Activated T-helper 17 cell treated with anti-CD3 and anti-CD28 coated beads, Interleukin-2, amount 50 U/mL, for 72 hours (primary cell): ENCODE measurements around the gene RPGRIP1. TPM values are rescaled to one million over a fixed set of nuclear protein-coding genes. Genes with fewer than 3 reads are reported as not detected.

Source experiments
- ATAC-seq: fragments of 150-1000 bp; cut with Tn5 transposase; replicated peaks from 2 replicates; pipeline ENCODE4 v1.10.0; 2021; ENCODE audit warnings: mild to moderate bottlenecking, moderate library complexity
- H3K27ac Mint-ChIP-seq: one replicate; pipeline ENCODE4 v1.8.0; 2022; ENCODE audit warnings: mixed read lengths
- H3K27me3 Mint-ChIP-seq: one replicate; pipeline ENCODE4 v1.8.0; 2022; ENCODE audit warnings: mixed read lengths
- H3K36me3 Mint-ChIP-seq: one replicate; pipeline ENCODE4 v1.8.0; 2022; ENCODE audit warnings: low read depth, mild to moderate bottlenecking, mixed read lengths
- H3K4me1 Mint-ChIP-seq: one replicate; pipeline ENCODE4 v1.8.0; 2022; ENCODE audit warnings: mixed read lengths
- H3K4me3 Mint-ChIP-seq: one replicate; pipeline ENCODE4 v1.8.0; 2022; ENCODE audit warnings: mild to moderate bottlenecking, mixed read lengths
- H3K9me3 Mint-ChIP-seq: one replicate; pipeline ENCODE4 v1.8.0; 2022; ENCODE audit warnings: mixed read lengths
- total RNA-seq, 2 donors: library from RNA; stranded (reverse); gene quantifications; one replicate each; pipeline ENCODE4 v1.2.3, GENCODE V29; 2022

RPGRIP1 gene
- not detected for total RNA-seq

DNA sequence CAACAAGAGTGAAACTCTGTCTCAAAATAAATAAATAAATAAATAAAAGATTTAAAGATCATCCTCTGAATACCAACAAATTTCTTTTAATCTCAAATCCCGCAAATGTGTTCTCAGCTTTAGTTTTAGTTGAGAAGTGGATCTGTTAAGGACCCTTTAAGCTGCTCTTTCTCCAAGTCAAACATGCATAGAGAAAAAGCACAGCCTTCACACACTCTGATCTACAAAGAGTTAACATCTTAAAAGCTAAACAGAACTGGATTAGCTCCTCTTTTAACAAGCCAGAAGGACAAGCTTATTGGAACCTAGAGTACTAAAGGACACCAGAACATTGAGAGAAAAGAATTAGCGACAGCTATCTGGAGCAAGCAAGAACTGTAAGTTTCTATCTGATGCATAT is at the start of gene RPGRIP1:
RPGRIP1 (plus strand) TSS at position 301 of the 400 bp plus-strand sequence. CDS start 7,894 bp downstream, outside the sequence.
- H3K9me3 Mint-ChIP-seq = no peaks in the 10 kb centered on the region

DNA sequence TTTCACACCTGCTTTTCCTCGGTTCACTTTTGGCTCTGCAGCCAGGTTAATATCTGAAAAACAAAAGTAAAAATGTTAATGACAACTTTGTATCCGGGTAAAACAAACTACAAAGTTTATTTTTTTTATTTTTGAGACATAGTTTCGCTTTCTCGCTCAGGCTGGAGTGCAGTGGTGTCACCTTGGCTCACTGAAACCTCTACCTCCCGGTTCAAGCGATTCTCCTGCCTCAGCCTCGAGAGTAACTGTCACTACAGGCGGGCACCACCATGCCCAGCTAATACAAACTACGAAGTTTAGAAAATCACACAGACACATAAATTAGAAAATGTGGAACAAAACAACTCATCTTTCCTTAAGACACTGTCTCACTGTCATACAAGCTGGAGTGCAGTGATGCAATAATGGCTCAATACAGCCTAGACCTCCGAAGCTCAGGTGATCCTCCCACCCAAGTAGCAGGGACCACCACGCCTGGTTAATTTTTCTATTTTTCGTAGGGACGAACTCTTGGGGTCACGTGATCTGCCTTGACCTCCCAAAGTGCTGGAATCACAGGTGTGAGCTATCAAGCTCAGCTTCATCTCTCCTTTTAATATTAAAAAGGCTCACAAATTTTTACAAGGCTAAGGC is 48.7 kb upstream of the RPGRIP1 start:
- ATAC-seq = peak; percentile 26
- H3K36me3 Mint-ChIP-seq = peaks cover 100% of the 10 kb centered on the region
- no peaks in the 10 kb centered on the region for H3K27me3 Mint-ChIP-seq
- H3K27ac Mint-ChIP-seq = peak overlapping the region; percentile 85
- no peaks in the 10 kb centered on the region for H3K9me3 Mint-ChIP-seq
- H3K4me3 Mint-ChIP-seq = peak overlapping the region; percentile 64
- H3K4me1 Mint-ChIP-seq = peaks cover 56% of the 10 kb centered on the region

More for the DNA sequence above, at the start of gene RPGRIP1:
- H3K4me3 Mint-ChIP-seq = no peak within 1 kb of the TSS
- H3K4me1 Mint-ChIP-seq = peaks cover 5% of the 10 kb centered on the region
- no peaks in the 10 kb centered on the region for H3K27me3 Mint-ChIP-seq
- no peak for ATAC-seq
- no peak within 1 kb of the TSS for H3K27ac Mint-ChIP-seq
- no peaks in the 10 kb centered on the region for H3K36me3 Mint-ChIP-seq

DNA sequence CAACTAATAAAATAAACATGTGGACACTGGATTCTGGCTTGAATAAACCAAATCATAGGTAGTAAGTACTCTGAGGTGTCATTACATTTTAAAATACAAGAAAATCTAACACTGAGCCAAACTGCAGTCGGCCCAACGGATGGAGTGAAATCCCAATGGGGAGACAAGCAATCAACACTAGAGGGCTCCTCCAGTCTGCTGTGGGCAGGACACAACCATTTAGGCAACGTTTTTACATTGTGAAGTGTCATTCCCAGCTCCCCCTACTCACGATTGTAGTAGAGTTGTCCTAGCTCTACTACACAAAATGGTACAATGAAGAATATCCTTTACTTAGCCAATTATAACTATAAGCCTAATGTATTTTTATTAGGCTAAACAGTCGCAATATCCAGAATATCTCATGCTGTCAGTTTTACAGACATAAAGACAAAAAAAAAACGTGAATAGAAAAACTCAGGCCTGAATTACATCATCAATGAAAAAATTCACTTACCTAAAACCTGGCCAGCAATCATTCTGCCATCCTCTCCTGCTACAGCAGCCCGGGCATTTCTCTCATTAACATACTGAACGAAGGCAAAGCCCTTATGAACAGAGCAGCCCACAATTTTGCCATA is 46.3 kb upstream of the RPGRIP1 start:
- no peaks in the 10 kb centered on the region for H3K27me3 Mint-ChIP-seq
- H3K9me3 Mint-ChIP-seq = no peaks in the 10 kb centered on the region
- H3K27ac Mint-ChIP-seq = peak overlapping the region; percentile 46
- peak; percentile 43 for ATAC-seq
- H3K4me1 Mint-ChIP-seq = peaks cover 49% of the 10 kb centered on the region
- H3K36me3 Mint-ChIP-seq = peaks cover 100% of the 10 kb centered on the region
- H3K4me3 Mint-ChIP-seq = peak overlapping the region; percentile 47

DNA sequence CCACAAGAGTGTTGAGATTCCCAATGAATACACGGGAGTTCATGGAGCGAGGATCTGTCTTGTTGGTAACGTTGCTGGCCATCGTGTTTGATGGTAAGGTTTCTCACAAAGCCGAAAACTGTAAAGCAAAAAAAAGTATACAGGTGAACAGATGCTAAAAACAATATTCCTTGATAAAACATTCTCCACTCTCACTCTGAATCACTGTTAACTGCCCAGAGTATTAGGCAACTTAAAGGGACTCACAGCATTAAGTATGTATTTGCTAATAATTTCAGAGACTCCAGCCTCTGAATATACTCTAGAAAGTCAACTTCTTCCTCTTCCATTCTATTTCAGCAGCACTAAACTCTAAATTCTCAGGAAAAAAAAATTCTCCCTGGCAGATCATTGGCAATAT is 45.8 kb upstream of the RPGRIP1 start:
- Mint-ChIP-seq H3K27me3 (no peaks in the 10 kb centered on the region), H3K4me3 (peak overlapping the region; percentile 47), H3K27ac (peak overlapping the region; percentile 46), H3K9me3 (no peaks in the 10 kb centered on the region), H3K4me1 (peaks cover 49% of the 10 kb centered on the region), H3K36me3 (peaks cover 100% of the 10 kb centered on the region)
- no peak for ATAC-seq

DNA sequence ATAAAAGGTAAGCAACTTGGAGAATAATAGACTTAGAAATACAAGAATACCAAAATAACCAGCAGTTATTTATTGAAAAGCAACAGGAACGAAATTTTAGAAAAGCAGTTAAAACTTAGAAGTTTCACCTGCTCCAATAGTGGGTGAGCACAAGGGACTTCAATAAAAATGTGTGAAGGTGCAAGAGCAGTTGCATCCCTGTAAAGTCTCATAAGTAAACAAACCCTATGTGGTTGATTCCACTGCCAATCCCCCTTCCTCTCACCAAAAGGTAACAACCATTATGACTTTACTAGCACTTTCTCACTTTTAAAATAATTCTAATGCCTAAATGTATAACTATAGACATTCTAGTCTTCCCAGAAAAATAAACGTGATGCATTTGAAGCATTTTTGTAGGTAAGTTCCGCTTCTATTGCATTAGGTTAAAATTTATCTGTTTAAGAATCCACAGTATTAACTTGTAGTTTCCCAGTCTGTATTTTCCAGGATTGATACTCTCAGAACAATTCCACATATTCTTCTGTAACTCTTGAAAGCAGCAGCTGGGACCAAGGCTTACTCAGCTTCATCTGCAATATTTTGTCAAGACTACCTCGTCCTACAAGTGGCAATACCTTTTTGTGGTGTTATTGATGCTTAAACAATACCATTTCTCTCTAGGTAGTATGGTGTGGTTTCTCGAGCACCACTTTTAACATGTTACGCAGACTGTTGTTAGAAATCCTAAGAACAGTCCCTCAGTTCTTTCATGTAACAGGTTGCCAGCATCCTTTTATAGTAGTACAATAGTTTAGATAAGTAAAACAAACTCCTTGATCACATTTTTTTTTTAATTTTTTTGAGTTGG is 42.7 kb upstream of the RPGRIP1 start:
- no peak for ATAC-seq
- H3K4me3 Mint-ChIP-seq = peak overlapping the region; percentile 47
- H3K9me3 Mint-ChIP-seq = no peaks in the 10 kb centered on the region
- peaks cover 99% of the 10 kb centered on the region for H3K36me3 Mint-ChIP-seq
- no peaks in the 10 kb centered on the region for H3K27me3 Mint-ChIP-seq
- peaks cover 31% of the 10 kb centered on the region for H3K4me1 Mint-ChIP-seq
- no peak overlapping the region for H3K27ac Mint-ChIP-seq

DNA sequence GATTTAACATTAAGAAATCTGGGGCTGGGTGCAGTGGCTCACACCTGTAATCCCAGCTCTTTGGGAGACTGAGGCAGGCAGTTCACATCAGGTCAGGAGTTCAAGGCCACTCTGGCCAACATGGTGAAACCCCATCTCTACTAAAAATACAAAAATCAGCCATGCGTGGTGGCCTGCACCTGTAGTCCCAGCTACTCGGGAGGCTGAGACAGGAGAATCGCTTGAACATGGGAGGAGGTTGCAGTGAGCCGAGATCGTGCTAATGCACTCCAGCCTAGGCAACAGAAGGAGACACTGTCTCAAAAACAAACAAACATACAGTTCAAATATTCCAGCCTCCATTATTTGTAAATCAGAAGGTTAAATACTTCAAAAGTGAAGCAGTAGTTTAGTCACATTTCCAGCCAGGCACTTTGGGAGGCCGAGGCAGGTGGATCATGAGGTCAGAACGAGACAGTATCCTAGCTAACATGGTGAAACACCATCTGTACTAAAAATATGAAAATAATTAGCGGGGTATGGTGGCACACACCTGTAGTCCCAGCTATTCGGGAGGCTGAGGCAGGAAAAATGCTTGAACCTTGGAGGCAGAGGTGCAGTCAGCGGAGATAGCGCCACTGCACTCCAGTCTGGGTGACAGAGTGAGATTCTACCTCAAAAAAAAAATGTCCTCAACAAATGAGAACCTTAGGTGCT is 40.9 kb upstream of the RPGRIP1 start:
- no peaks in the 10 kb centered on the region for H3K27me3 Mint-ChIP-seq
- ATAC-seq = no peak
- no peak overlapping the region for H3K27ac Mint-ChIP-seq
- H3K36me3 Mint-ChIP-seq = peaks cover 99% of the 10 kb centered on the region
- H3K9me3 Mint-ChIP-seq = no peaks in the 10 kb centered on the region
- peak overlapping the region; percentile 12 for H3K4me3 Mint-ChIP-seq
- H3K4me1 Mint-ChIP-seq = peaks cover 23% of the 10 kb centered on the region

DNA sequence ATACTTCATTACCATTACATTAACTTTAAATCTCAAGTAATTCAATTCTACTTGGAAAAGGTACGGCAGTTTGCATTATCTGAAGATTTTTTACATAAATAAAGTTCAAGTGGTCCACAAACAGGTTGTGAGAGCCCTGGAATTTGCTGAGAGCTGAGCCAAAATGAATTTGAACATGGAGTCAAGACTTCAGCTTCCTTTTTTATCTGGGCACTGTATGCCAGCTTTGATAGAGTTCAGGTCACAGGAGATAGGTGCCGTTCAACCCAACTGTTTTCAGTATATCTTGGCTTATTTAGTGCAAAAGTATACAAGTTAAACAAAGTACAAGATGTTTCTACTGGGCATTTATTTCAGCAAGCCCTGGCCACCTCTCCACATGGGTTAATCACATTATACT is 39.5 kb upstream of the RPGRIP1 start:
- H3K4me3 Mint-ChIP-seq = no peak overlapping the region

DNA sequence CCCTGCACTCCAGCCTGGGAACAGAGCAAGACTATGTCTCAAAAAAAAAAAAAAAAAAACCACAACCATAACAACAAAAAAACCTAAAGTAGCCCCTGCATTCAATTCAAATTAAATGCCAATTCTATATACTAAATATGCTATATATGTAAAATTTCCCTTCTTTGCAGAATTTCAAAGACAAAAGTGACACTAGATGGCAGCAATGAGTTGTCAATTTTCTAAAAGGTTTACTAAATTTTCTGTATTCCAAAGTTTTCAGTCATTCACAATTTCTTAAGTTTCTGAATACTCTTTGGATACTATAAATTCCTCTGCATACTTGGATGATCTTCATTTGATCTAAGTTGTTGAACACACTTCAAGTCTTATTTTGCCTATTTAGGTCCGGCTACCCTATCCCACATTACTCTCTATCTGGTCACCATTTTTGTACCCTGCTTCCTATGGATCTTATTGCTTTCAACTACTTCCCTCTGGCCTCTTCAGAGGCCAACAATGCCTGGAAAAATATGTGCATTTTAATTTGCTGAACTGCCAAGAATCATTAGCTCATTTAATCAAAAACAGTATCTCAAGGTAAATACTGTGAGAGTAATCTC is 38.6 kb upstream of the RPGRIP1 start:
- Mint-ChIP-seq H3K4me1 (peaks cover 16% of the 10 kb centered on the region), H3K9me3 (no peaks in the 10 kb centered on the region), H3K36me3 (peaks cover 98% of the 10 kb centered on the region), H3K4me3 (peak overlapping the region; percentile 9), H3K27me3 (no peaks in the 10 kb centered on the region), H3K27ac (peak overlapping the region; percentile 12)
- no peak for ATAC-seq

More for the DNA sequence above, 39.5 kb upstream of the RPGRIP1 start:
- Mint-ChIP-seq H3K27ac (no peak overlapping the region), H3K27me3 (no peaks in the 10 kb centered on the region), H3K9me3 (no peaks in the 10 kb centered on the region), H3K36me3 (peaks cover 99% of the 10 kb centered on the region), H3K4me1 (peaks cover 16% of the 10 kb centered on the region)
- no peak for ATAC-seq

DNA sequence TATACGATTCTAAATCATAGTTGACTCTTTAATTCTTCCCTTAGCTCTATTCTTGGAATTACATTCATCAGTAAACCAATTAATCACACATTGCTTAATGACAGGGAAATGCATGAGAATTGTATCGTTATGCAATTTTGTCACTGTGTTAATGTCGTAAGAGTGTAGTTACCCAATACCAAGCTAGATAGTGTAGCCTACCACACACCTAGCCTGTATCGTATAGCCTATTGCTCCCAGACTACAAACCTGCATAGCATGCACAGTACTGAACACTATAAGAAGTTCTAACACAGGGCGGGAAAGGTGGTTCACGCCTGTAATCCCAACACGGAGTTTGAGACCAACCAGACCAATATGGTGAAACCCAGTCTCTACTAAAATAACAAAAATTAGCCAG is 35.3 kb upstream of the RPGRIP1 start:
- peak overlapping the region; percentile 50 for H3K27ac Mint-ChIP-seq
- no peaks in the 10 kb centered on the region for H3K9me3 Mint-ChIP-seq
- peak overlapping the region; percentile 7 for H3K4me3 Mint-ChIP-seq
- H3K4me1 Mint-ChIP-seq = peaks cover 27% of the 10 kb centered on the region
- H3K36me3 Mint-ChIP-seq = peaks cover 98% of the 10 kb centered on the region
- ATAC-seq = no peak
- H3K27me3 Mint-ChIP-seq = no peaks in the 10 kb centered on the region

DNA sequence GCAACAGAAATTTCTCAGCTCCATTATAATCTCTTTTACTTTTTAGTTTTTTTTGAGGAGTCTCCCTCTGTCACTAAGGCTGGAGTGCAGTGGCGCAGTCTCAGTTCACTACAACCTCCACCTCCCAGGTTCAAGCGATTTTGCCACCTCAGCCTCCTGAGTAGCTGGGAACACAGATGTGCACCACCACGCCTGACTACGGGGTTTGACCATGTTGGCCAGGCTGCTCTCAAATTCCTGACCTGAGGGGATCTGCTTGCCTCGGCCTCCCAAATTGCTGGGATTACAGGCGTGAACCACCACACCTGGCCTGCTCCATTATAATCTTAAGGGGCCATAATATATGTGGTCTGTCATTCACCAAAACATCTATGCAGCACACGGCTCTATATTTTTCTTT is 34.1 kb upstream of the RPGRIP1 start:
- Mint-ChIP-seq H3K27me3 (no peaks in the 10 kb centered on the region), H3K36me3 (peaks cover 99% of the 10 kb centered on the region), H3K27ac (no peak overlapping the region), H3K4me3 (peak overlapping the region; percentile 8), H3K9me3 (no peaks in the 10 kb centered on the region), H3K4me1 (peaks cover 27% of the 10 kb centered on the region)
- no peak for ATAC-seq

DNA sequence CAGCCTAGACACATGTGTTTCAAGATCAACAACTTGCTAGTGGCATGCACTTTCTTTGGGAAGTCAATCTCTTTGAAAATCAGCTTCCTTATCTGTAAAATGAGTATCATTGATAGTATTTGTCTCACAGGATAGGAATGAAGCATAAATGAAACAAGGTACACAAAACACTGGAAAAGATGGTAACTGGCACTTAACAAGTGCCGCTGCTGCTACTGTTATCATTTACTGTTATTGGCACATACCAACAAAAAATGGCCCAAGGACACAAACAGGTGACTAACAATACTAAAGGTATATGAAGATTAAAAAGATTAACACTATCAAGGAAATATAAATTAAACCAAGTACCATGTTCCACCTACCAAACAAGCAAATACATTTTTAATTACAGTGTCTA is 31.5 kb upstream of the RPGRIP1 start:
- H3K4me3 Mint-ChIP-seq = peak overlapping the region; percentile 13
- no peak overlapping the region for H3K27ac Mint-ChIP-seq
- no peaks in the 10 kb centered on the region for H3K27me3 Mint-ChIP-seq
- no peaks in the 10 kb centered on the region for H3K9me3 Mint-ChIP-seq
- H3K36me3 Mint-ChIP-seq = peaks cover 99% of the 10 kb centered on the region
- ATAC-seq = no peak
- peaks cover 26% of the 10 kb centered on the region for H3K4me1 Mint-ChIP-seq

DNA sequence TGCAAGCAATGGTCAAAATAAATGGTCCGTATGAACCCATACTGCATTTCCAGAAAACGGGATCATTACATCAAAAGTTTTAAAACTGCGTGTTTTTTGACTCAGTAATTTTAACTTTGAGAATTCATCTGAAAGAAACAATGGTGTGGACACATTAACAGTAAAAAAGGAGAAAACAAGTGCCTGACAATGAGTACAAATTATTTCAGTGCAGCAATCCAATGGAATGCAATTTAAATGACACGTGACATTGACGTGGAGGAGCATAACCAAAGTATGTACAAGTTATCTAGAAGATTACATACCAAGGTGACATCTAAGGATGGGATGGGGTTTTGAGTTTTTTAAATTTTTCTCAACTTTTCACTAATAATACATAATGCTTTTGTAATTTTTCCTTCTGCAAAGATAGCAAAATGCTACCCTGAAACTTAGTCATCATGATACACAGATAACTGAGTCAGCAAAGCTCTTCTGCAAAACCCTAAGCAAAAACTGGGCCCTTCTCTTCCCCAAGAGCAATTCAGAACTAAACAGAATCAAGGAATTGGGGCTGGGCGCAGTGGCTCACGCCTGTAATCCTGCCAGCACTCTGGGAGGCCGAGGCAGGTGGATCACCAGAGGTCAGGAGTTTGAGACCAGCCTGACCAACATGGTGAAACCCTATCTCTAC is 31.0 kb upstream of the RPGRIP1 start:
- ATAC-seq = no peak
- H3K4me3 Mint-ChIP-seq = peak overlapping the region; percentile 13
- no peaks in the 10 kb centered on the region for H3K27me3 Mint-ChIP-seq
- H3K4me1 Mint-ChIP-seq = peaks cover 26% of the 10 kb centered on the region
- no peak overlapping the region for H3K27ac Mint-ChIP-seq
- no peaks in the 10 kb centered on the region for H3K9me3 Mint-ChIP-seq
- peaks cover 99% of the 10 kb centered on the region for H3K36me3 Mint-ChIP-seq

DNA sequence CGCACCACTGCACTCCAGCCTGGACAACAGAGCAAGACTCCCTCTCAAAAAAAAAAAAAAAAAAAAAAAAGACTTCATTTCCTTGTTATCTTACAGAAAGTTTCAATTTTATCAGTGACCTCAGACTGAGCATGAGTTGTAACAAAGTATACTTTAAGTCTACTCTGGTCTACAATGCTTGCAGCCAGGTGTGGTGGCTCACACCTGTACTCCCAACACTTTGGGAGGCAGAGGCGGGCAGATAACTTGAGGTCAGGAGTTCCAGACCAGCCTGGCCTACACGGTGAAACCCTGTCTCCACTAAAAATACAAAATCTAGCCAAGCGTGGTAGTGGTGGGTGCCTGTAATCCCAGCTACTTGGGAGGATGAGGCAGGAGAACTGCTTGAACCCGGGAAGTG is 28.7 kb upstream of the RPGRIP1 start:
- Mint-ChIP-seq H3K36me3 (peaks cover 100% of the 10 kb centered on the region), H3K4me3 (peak overlapping the region; percentile 28), H3K4me1 (peaks cover 29% of the 10 kb centered on the region), H3K9me3 (no peaks in the 10 kb centered on the region), H3K27me3 (no peaks in the 10 kb centered on the region), H3K27ac (no peak overlapping the region)
- no peak for ATAC-seq
